ENCODE data around the gene IGFBP4.
A peak's percentile ranks its signal among the peaks of the same experiment; 100 is the strongest.

Gene IGFBP4

GRCh38 chr17:40432864-40433528 is 10.3 kb upstream of the IGFBP4 start:
- no peak for FAIRE-seq
- no peak for DNase-seq (ENCODE audit: insufficient read length, low spot score)
- TF ChIP-seq, protein P1, sequence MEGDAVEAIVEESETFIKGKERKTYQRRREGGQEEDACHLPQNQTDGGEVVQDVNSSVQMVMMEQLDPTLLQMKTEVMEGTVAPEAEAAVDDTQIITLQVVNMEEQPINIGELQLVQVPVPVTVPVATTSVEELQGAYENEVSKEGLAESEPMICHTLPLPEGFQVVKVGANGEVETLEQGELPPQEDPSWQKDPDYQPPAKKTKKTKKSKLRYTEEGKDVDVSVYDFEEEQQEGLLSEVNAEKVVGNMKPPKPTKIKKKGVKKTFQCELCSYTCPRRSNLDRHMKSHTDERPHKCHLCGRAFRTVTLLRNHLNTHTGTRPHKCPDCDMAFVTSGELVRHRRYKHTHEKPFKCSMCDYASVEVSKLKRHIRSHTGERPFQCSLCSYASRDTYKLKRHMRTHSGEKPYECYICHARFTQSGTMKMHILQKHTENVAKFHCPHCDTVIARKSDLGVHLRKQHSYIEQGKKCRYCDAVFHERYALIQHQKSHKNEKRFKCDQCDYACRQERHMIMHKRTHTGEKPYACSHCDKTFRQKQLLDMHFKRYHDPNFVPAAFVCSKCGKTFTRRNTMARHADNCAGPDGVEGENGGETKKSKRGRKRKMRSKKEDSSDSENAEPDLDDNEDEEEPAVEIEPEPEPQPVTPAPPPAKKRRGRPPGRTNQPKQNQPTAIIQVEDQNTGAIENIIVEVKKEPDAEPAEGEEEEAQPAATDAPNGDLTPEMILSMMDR (IDR thresholded peaks at IDR 0.05; ENCODE audit: insufficient read depth, missing control alignments), result no peak

DNA sequence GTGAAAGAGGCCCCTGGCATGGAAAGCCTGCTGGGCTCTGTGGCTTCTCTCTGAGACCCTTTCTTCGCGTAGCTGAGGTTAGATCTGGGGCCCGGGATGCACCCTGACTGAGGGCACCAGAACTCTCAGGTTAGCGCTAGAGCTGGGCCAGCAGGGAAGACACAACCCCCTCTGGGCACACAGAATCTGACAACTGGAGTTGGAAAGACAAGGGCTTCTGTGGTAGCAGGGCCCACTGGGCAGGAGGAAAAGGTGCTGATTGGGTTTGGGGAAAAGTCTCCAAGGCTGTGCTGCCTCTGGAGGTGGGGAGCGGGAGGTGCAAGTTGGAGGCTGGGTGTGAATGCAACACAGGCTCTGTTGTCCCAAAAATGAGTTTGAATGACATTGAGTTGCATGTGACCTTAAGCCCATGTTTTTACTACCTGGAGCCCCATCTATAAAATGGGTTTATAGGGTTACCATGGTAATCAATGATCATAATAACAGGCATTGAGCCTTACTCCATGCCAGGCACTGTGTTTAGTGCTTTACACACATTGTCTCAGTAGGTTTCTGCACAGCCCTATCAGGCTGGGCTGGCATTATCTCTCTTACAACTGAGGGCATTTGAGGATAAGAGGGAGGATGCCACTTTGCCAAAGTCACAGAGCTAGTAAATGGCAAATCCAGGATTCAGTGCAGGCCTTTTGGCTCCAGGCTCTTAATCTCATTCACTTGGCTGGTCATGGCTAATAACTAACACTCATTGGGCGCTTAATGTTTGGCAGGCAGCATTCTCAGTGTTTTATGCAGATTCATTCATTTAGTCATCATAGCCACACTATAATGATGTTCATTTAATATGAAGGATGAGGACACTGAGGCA is 9.5 kb upstream of the IGFBP4 start:
- DNase-seq (ENCODE audit: insufficient read length, low spot score) (no peak), FAIRE-seq (no peak)
- TF ChIP-seq, protein P1 (IDR thresholded peaks at IDR 0.05; ENCODE audit: insufficient read depth, missing control alignments), result peak; percentile 47

DNA sequence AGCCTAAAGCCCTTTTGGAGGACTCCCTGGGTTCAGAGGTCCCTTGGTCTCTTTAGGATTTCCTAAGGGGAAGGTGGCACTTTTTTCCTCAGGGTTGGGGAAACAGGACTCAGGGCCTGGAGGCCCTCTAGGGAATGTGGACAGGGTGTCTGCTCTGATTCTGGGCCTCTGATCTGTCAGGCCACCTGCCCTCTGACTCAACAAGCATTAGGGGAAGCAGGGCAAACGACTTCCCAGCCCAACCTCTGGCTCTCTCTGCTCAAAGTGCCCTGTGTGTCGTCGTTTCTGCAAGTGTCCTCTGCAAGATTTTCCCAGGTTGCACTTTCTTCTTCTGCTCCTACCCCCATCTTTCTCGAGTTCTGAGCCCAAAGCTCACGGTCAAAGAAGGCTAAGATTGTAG is 6.6 kb upstream of the IGFBP4 start:
- FAIRE-seq (no peak), DNase-seq (ENCODE audit: insufficient read length, low spot score) (no peak)
- TF ChIP-seq, protein P1 (IDR thresholded peaks at IDR 0.05; ENCODE audit: insufficient read depth, missing control alignments), result no peak

DNA sequence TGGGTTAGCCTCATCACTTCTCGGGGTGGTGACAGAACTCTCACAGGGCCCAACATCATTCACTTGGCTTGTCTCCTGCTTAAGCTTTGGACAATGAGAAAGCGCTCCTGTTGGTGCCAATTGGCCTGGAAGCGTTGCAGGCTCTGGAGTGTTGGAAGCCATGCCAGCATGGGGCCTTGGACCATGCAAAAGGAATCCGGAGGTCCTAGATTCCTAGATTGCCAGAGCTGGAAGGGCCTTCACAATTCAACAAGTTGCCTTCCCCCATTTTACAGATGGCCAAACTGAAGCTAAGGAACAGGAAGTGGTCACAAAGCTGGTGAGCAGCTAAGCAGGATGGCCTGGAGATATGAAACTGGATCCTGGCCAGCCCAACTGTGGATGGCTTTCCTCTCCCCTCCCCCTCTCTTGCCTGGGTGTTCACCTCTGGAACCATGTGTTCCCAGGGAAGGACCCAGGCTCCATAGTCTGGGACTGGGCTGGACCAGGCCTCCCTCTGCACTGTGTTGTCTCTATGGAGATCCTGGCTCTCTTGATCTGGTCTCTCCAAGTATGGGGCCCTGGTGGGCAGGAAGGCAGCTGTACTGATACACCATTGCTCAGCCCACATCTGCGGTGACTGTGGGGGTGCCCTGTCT is 6.0 kb upstream of the IGFBP4 start:
- DNase-seq (ENCODE audit: insufficient read length, low spot score), result no peak

DNA sequence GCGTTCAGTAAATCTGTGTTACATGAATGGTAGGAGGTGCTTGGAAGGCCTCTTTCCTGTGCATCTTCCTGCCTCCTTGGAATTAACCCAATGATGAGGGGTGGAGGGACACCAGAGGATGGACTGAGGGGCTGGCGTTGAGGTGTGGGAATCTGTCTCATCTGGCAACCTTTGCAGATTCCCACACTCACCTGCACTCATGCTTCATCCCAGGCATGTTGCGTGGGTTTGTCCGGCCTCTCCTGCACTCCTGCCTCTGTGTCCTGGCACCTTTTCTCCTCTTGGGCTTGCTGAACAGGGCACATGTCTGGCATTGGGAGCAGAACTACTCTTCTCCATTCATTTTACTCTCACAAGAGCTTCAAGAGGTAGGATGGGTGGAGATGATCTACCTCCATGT is 3.1 kb upstream of the IGFBP4 start:
- TF ChIP-seq, protein P1 (IDR thresholded peaks at IDR 0.05; ENCODE audit: insufficient read depth, missing control alignments), result no peak
- FAIRE-seq (no peak), DNase-seq (ENCODE audit: insufficient read length, low spot score) (no peak)

More for the DNA sequence above, 6.0 kb upstream of the IGFBP4 start:
- no peak for FAIRE-seq
- TF ChIP-seq, protein P1 (IDR thresholded peaks at IDR 0.05; ENCODE audit: insufficient read depth, missing control alignments), result no peak

- TF ChIP-seq, protein P1 (IDR thresholded peaks at IDR 0.05; ENCODE audit: insufficient read depth, missing control alignments), result no peak
- no peak for DNase-seq (ENCODE audit: insufficient read length, low spot score)
- FAIRE-seq, result no peak
Measured at GRCh38 chr17:40442392-40443195, 656 bp upstream of the IGFBP4 start.

Data from D721Med (cell line).